ENCODE measurements around the gene PPP1R7.

DNA sequence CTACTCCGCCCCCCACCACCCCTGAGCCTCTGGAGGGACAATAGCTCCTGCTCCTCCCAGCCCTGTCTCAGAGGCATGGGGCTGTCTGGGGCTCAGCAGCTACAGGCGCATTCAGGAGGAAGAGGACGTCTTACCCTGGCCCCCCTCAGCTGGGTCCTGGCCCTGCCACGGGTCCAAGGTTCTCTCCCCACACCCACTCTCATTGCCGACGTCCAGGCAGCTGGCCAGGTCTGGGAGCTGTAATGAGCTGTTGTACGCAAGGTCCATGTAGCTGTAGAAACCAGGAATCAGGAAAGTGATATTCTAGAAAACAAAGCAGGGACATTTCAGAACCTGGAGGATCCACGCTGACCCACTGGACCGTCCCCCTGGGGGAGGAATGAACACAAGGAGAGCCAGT, 14.5 kb upstream of the PPP1R7 start:
- TF ChIP-seq, protein P1, sequence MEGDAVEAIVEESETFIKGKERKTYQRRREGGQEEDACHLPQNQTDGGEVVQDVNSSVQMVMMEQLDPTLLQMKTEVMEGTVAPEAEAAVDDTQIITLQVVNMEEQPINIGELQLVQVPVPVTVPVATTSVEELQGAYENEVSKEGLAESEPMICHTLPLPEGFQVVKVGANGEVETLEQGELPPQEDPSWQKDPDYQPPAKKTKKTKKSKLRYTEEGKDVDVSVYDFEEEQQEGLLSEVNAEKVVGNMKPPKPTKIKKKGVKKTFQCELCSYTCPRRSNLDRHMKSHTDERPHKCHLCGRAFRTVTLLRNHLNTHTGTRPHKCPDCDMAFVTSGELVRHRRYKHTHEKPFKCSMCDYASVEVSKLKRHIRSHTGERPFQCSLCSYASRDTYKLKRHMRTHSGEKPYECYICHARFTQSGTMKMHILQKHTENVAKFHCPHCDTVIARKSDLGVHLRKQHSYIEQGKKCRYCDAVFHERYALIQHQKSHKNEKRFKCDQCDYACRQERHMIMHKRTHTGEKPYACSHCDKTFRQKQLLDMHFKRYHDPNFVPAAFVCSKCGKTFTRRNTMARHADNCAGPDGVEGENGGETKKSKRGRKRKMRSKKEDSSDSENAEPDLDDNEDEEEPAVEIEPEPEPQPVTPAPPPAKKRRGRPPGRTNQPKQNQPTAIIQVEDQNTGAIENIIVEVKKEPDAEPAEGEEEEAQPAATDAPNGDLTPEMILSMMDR (IDR thresholded peaks at IDR 0.05; ENCODE audit: borderline replicate concordance, extremely low read depth, low read length, poor library complexity, severe bottlenecking): no peak
- no peak for TF ChIP-seq EZH2 (IDR thresholded peaks at IDR 0.05; ENCODE audit: borderline replicate concordance, low read depth, low read length, severe bottlenecking)

Data from DND-41 (cell line).